HUES6 (cell line): ENCODE results near the gene GOLPH3.
"Not testable (repeated sequence)": the region's sequence is repeated elsewhere in the genome, so short reads cannot be mapped to it uniquely, and the experiment has no call there.

ENCODE experiments used
- H3K27ac ChIP-seq: 2 replicates; pipeline ENCODE4 v1.7.0; 2013; ENCODE audit warnings: low read depth, mild to moderate bottlenecking, low read length, inconsistent platforms
- H3K27me3 ChIP-seq: 2 replicates; pipeline ENCODE4 v1.6.1; 2013; ENCODE audit warnings: low read length; ENCODE audit not compliant: control insufficient read depth, insufficient read depth
- H3K36me3 ChIP-seq: 2 replicates; pipeline ENCODE4 v1.6.1; 2013; ENCODE audit warnings: low read length; ENCODE audit not compliant: control insufficient read depth, insufficient read depth
- H3K4me1 ChIP-seq: 2 replicates; pipeline ENCODE4 v1.6.1; 2013; ENCODE audit warnings: low read length; ENCODE audit not compliant: control insufficient read depth, insufficient read depth
- H3K4me3 ChIP-seq: 2 replicates; pipeline ENCODE4 v1.5.1; 2013; ENCODE audit warnings: low read depth, low read length
- H3K9ac ChIP-seq: one replicate; pipeline ENCODE4 v1.6.1; 2013; ENCODE audit warnings: mild to moderate bottlenecking, low read length
- H3K9me3 ChIP-seq: 2 replicates; pipeline ENCODE4 v1.6.1; 2013; ENCODE audit warnings: low read depth, low read length; ENCODE audit not compliant: control insufficient read depth, insufficient read depth

The GOLPH3 gene

DNA sequence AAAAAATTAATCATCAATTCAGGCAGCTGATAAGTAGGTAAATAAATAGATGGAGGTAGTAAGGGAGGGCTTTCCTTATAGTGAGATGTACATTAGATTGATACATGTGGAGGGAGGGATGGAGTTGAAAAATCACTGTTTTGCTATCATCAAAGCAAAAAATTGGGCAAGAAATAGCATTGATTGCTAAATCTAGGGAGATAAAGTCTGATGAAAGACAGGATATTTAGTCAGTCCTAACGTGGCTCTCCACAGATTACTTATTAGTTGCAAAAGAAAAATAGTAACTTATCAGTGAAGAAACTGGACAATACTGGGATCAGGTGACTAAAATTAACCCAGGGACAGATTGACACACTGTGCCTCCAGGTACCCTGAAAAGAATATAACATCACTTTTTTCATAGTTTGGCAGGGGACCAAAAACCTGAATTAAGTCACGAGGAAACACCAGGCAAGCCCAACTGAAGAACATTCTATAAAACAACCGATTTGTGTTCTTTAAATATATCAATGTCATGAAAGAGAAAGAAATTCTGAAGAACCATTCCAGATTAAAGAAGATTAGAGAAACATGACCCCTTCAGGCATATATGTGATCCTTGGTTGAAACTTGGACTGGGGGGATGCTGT lies 27.1 kb upstream of the GOLPH3 start:
- Histone ChIP-seq H3K27ac (no peak overlapping the region), H3K9me3 (0 out of 2 replicates have a peak, but pooled peaks cover 2% of the 10 kb centered on the region), H3K4me3 (no peak overlapping the region), H3K36me3 (no peaks in the 10 kb centered on the region), H3K4me1 (no peaks in the 10 kb centered on the region), H3K9ac (no peak overlapping the region), H3K27me3 (no peaks in the 10 kb centered on the region)

DNA sequence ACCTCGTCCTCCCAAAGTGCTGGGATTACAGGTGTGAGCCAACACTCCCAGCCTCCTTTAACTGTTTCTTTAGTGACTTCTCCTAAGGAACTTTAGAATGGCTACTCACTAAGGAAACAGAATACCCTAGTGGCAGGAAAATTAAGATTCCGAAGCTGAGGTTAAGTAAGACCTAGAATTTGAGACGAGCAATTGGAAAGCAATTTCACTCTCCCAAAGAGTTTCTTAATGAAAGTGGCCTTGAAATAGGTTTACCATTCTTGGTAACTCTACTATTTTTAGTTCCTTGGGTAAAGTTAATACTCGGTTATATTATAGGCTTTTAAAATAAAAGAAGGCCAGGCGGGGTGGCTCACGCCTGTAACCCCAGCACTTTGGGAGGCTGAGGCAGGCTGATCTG lies 22.9 kb upstream of the GOLPH3 start:
- Histone ChIP-seq H3K9ac (no peak overlapping the region), H3K4me1 (no peaks in the 10 kb centered on the region), H3K36me3 (no peaks in the 10 kb centered on the region), H3K4me3 (no peak overlapping the region), H3K27ac (no peak overlapping the region), H3K27me3 (no peaks in the 10 kb centered on the region), H3K9me3 (no peaks in the 10 kb centered on the region)

DNA sequence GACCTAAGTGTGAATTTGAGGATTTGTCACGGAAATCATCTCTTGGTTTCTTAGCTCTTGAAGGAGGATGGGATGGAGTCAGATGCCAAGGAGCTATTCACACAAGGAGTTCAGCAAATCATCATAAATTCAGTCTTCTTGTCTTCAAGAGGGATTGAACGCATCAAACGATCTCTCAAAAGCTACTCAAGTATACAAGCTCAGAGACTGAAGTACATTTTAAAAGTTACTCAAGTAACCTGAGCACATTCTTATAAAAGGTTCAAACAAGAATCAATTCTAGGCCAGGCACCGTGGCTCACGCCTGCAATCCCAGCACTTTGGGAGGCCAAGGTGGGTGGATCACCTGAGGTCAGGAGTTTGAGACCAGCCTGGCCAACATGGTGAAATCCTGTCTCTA lies 21.1 kb upstream of the GOLPH3 start:
- no peaks in the 10 kb centered on the region for H3K9me3 ChIP-seq
- H3K9ac ChIP-seq, result no peak overlapping the region
- no peaks in the 10 kb centered on the region for H3K36me3 ChIP-seq
- no peak overlapping the region for H3K4me3 ChIP-seq
- H3K27me3 ChIP-seq, result no peaks in the 10 kb centered on the region
- no peaks in the 10 kb centered on the region for H3K4me1 ChIP-seq
- no peak overlapping the region for H3K27ac ChIP-seq

DNA sequence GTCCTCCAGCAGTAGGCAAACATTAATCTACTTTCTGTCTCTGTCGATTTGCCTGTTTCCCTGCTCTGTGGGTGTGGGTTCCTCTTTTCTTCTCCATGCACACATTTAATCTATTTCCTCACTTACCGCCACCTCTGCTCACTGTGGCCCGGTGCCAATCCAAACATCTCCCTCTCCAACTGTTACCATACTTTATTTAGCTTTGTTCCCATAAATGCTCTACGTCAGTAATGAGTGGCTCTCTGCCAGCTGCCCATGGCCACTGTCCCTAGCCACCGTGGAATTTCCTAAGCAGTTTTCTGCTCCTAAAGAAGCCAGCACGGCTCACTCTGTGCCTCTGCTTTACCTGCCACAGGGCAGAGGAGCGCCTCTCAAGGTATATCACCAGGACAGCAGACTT lies 19.5 kb upstream of the GOLPH3 start:
- Histone ChIP-seq H3K9me3 (0 out of 2 replicates have a peak, but pooled peaks cover 2% of the 10 kb centered on the region), H3K4me3 (no peak overlapping the region), H3K36me3 (no peaks in the 10 kb centered on the region), H3K4me1 (no peaks in the 10 kb centered on the region), H3K9ac (no peak overlapping the region), H3K27me3 (no peaks in the 10 kb centered on the region), H3K27ac (no peak overlapping the region)

DNA sequence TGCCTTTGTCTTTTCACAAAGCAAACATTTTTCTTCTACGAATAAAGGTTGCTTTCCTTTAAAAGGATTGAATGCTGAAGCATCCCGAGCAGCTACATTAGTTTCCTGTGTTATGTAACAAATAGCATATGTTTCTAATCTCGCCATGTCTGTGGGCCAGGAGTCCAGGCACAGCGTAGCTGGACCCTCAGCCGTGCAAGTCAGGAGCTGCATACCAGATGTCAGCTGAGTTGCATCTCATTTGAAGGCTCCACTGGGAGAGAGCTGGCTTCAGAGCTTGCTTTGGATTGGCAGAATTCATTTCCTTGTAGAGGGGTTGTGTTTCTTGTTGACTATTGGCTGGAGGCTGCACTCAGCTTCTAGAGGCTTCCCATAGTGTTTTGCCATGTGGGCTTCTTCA lies 16.0 kb upstream of the GOLPH3 start:
- peaks cover 9% of the 10 kb centered on the region; the same call in 1 of the 2 replicates for H3K9me3 ChIP-seq
- H3K27ac ChIP-seq, result no peak overlapping the region
- H3K36me3 ChIP-seq, result no peaks in the 10 kb centered on the region
- no peak overlapping the region for H3K4me3 ChIP-seq
- H3K27me3 ChIP-seq, result no peaks in the 10 kb centered on the region
- H3K9ac ChIP-seq, result no peak overlapping the region
- no peaks in the 10 kb centered on the region for H3K4me1 ChIP-seq

DNA sequence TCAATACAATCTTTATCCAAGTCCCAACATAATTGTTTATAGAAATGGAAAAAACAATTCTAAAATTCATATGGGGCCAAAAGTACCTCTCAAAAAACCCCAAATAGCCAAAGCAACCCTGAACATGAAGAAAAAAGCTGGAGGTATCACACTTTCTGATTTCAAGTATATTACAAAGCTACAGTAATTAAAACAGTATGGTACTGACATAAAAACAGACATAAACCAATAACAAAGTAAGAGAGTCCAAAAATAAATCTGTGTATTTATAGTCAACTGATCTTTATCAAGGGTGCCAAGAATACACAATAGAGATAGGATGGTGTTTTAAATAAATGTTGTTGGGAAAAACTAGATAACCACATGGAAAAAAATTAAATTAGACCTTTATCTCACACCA lies 13.6 kb upstream of the GOLPH3 start:
- Histone ChIP-seq H3K9ac (no peak overlapping the region), H3K36me3 (no peaks in the 10 kb centered on the region), H3K9me3 (peaks cover 9% of the 10 kb centered on the region; the same call in 1 of the 2 replicates), H3K4me3 (no peak overlapping the region), H3K27me3 (no peaks in the 10 kb centered on the region), H3K27ac (no peak overlapping the region), H3K4me1 (no peaks in the 10 kb centered on the region)

DNA sequence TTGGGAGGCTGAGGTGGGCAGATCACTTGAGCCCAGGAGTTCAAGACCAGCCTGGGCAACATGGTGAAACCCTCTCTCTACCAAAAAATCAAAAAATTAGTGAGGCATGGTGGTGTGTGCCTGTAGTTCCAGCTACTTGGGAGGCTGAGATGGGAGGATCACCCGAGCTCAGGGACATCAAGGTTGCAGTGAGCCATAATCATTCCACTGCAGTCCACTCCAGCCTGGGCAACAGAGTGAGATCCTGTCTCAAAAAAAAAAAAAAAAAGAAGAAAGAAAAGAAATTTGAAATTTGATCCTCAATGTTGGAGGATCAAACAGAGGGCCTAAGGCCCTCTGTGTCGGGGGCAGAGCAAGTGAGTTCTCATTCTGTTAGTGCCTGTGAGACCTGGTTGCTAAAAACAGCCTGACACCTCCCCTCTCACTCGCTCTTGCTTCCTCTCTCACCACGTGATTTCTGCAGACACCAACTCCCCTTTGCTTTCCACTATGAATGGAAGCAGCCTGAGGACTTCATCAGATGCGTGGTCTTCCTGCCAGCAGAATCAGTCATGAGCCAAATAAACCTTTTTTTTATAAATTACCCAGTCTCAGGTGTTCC lies 8.4 kb upstream of the GOLPH3 start:
- Histone ChIP-seq H3K4me1 (peaks cover under 1% of the 10 kb centered on the region; the same call in 1 of the 2 replicates), H3K9me3 (no peaks in the 10 kb centered on the region; the same call in 1 of the 2 replicates), H3K9ac (no peak overlapping the region), H3K36me3 (no peaks in the 10 kb centered on the region), H3K27me3 (no peaks in the 10 kb centered on the region), H3K4me3 (no peak overlapping the region), H3K27ac (no peak overlapping the region)

DNA sequence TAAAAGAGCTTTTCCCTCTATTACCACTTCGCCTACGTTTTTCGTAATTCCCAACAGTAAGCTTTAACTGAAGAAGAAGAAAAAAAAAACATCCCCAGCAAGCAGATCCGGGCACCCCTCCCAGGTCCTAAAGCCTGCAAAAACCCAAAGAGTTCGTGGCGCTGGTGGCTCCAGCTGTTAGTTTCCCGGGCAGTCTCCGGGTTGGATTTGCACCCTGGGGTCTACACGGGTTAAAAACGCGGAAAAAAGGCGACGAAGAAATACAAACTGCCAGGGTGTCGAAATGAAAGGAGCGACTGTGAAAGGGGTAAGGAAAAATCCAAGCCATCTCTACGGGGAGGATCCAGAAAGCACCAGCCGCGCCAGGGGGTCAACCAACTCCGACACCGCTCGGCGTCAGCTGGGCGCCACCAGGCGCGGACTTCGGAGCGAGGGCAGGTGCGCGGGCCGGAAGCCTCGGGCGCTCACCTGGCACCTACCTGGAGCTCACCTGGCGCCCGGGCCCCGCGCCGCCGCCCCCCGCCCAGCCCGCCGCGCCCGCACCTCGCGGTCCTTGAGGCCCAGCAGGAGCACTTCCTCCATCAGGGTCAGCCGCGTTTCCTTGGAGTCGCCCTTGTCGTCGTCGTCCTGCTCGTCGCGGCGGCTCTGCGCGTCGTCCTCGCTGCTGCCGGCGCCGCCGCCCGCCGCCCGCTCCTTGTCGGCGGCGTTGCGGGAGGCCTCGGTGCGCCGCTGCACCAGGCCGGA lies 680 bp downstream of the GOLPH3 start:
- Histone ChIP-seq H3K4me1 (peaks cover 2% of the 10 kb centered on the region; the same call in 1 of the 2 replicates), H3K9ac (peak overlapping the region; percentile 97), H3K36me3 (peaks cover 32% of the 10 kb centered on the region), H3K4me3 (peak overlapping the region; percentile 81), H3K27ac (peak overlapping the region; percentile 100), H3K9me3 (no peaks in the 10 kb centered on the region), H3K27me3 (no peaks in the 10 kb centered on the region)

DNA sequence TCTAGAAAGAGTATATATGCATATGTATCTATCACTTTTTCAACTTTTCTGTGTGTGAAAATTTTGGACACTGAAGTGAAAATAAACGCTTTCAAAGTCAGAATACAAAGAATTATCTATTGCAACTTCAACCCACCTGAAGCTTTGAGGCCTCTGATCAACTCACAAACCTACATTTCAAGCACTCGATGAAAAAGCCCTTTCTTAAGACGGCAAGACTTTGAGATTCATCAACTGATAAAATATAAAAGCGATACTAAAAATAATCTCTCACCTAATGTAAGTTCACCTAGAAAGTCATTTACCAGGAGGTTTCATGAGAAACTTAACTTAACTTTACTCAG lies 1.2 kb downstream of the GOLPH3 start:
- no peaks in the 10 kb centered on the region for H3K27me3 ChIP-seq
- peak overlapping the region; percentile 81 for H3K4me3 ChIP-seq
- H3K4me1 ChIP-seq, result peaks cover 2% of the 10 kb centered on the region; the same call in 1 of the 2 replicates
- peak overlapping the region; percentile 100; the same call in 1 of the 2 replicates for H3K27ac ChIP-seq
- peak overlapping the region; percentile 97 for H3K9ac ChIP-seq
- H3K9me3 ChIP-seq, result no peaks in the 10 kb centered on the region
- H3K36me3 ChIP-seq, result peaks cover 36% of the 10 kb centered on the region

DNA sequence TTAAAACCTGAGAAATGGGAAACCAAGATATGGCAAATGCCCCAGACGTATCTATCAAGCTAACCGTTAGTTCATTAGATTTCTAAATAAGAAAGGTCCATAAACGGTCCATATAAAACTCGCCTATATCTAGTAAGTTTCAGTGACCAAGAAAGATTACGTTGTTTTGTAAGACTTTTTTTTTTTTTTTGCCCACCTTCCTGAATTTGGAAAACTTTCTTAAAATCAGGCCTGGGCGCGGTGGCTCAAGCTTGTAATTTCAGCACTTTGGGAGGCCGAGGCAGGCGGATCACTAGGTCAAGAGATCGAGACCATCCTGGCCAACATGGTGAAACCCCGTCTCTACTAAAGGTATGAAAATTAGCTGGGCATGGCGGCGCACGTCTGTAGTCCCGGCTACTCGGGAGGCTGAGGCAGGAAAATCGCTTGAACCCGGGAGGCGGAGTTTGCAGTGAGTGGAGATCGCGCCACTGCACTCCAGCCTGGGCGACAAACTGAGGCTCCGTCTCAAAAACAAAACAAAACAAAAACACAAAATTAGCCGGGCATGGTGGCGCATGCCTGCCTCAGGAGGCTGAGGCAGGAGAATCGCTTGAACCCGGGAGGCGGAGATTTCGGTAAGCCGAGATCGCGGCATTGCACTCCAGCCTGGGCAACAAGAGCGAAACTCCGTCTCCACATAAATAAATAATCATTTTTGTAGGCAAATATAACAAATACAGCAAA lies 1.8 kb downstream of the GOLPH3 start:
- H3K4me1 ChIP-seq, H3K27me3 ChIP-seq, H3K9me3 ChIP-seq: not testable (repeated sequence)
- peak overlapping the region; percentile 100; the same call in 1 of the 2 replicates for H3K27ac ChIP-seq
- peak overlapping the region; percentile 81 for H3K4me3 ChIP-seq
- H3K9ac ChIP-seq, result peak overlapping the region; percentile 97
- peaks cover 42% of the 10 kb centered on the region for H3K36me3 ChIP-seq
